Skeletal muscle satellite cell (primary cell): ENCODE measurements around the gene PSMC2.

ENCODE experiments used
- H3K27me3 ChIP-seq: 2 replicates; pipeline ENCODE4 v1.7.0; 2013; ENCODE audit warnings: low read length; ENCODE audit not compliant: control insufficient read depth, insufficient read depth
- H3K36me3 ChIP-seq: 2 replicates; pipeline ENCODE4 v1.7.0; 2013; ENCODE audit warnings: mild to moderate bottlenecking, control low read depth, low read length; ENCODE audit not compliant: insufficient read depth
- H3K4me1 ChIP-seq: 2 replicates; pipeline ENCODE4 v1.7.0; 2013; ENCODE audit warnings: low read length; ENCODE audit not compliant: control insufficient read depth, insufficient read depth
- H3K4me2 ChIP-seq: 2 replicates; pipeline ENCODE4 v1.7.0; 2013; ENCODE audit warnings: mild to moderate bottlenecking, low read length
- H3K4me3 ChIP-seq: 2 replicates; pipeline ENCODE4 v1.7.0; 2013; ENCODE audit warnings: low read length
- H3K9ac ChIP-seq: 2 replicates; pipeline ENCODE4 v1.7.0; 2013; ENCODE audit warnings: mild to moderate bottlenecking, low read depth, low read length, moderate library complexity
- H3K9me3 ChIP-seq: replicated peaks from 2 replicates; pipeline ENCODE4 v1.7.0; 2013; ENCODE audit warnings: mild to moderate bottlenecking, control low read depth, low read length

PSMC2 gene

GRCh38 chr7:103341466-103341865 lies 6.0 kb upstream of the PSMC2 start:
- no peaks in the 10 kb centered on the region for H3K9me3 ChIP-seq
- H3K4me2 ChIP-seq, result no peak overlapping the region
- H3K9ac ChIP-seq, result no peak overlapping the region
- H3K4me3 ChIP-seq, result no peak overlapping the region
- peaks cover 33% of the 10 kb centered on the region for H3K36me3 ChIP-seq
- peaks cover 6% of the 10 kb centered on the region for H3K4me1 ChIP-seq
- H3K27me3 ChIP-seq, result no peaks in the 10 kb centered on the region

- Histone ChIP-seq H3K36me3 (peaks cover 20% of the 10 kb centered on the region), H3K9me3 (no peaks in the 10 kb centered on the region), H3K9ac (peak overlapping the region; percentile 92), H3K4me1 (peaks cover 11% of the 10 kb centered on the region), H3K4me3 (peak overlapping the region; percentile 87), H3K27me3 (no peaks in the 10 kb centered on the region), H3K4me2 (peak overlapping the region; percentile 91)
Measured at GRCh38 chr7:103343332-103343731, 4.1 kb upstream of the PSMC2 start.

GRCh38 chr7:103343758-103344452 lies 3.5 kb upstream of the PSMC2 start:
- Histone ChIP-seq H3K9me3 (no peaks in the 10 kb centered on the region), H3K4me1 (peaks cover 13% of the 10 kb centered on the region)

GRCh38 chr7:103344453-103345149 lies 2.8 kb upstream of the PSMC2 start, which contains the start of gene DNAJC2:
Gene DNAJC2, minus strand, starts transcription at chr7:103344767. Its CDS starts 145 bp downstream, at chr7:103344622.
- peak within 1 kb of the TSS; percentile 92 for H3K9ac ChIP-seq
- no peaks in the 10 kb centered on the region for H3K27me3 ChIP-seq
- H3K4me2 ChIP-seq, result peak within 1 kb of the TSS; percentile 91
- H3K36me3 ChIP-seq, result peaks cover 20% of the 10 kb centered on the region
- H3K4me1 ChIP-seq, result peaks cover 20% of the 10 kb centered on the region
- peak within 1 kb of the TSS; percentile 87 for H3K4me3 ChIP-seq
- H3K9me3 ChIP-seq, result no peaks in the 10 kb centered on the region

More at GRCh38 chr7:103343758-103344452, 3.5 kb upstream of the PSMC2 start:
- peak overlapping the region; percentile 92 for H3K9ac ChIP-seq
- H3K36me3 ChIP-seq, result peaks cover 20% of the 10 kb centered on the region
- no peaks in the 10 kb centered on the region for H3K27me3 ChIP-seq
- peak overlapping the region; percentile 87 for H3K4me3 ChIP-seq
- peak overlapping the region; percentile 91 for H3K4me2 ChIP-seq

GRCh38 chr7:103346396-103346795 lies 1.0 kb upstream of the PSMC2 start:
- H3K9me3 ChIP-seq, result no peaks in the 10 kb centered on the region

GRCh38 chr7:103348452-103348851 lies 1.0 kb downstream of the PSMC2 start:
- Histone ChIP-seq H3K4me3 (peak overlapping the region; percentile 83), H3K9me3 (no peaks in the 10 kb centered on the region), H3K27me3 (no peaks in the 10 kb centered on the region), H3K4me2 (peak overlapping the region; percentile 78), H3K36me3 (peaks cover 21% of the 10 kb centered on the region), H3K9ac (peak overlapping the region; percentile 96), H3K4me1 (peaks cover 26% of the 10 kb centered on the region)

More at GRCh38 chr7:103346396-103346795, 1.0 kb upstream of the PSMC2 start:
- no peak overlapping the region for H3K4me3 ChIP-seq
- peaks cover 12% of the 10 kb centered on the region for H3K36me3 ChIP-seq
- H3K4me1 ChIP-seq, result peaks cover 30% of the 10 kb centered on the region
- H3K27me3 ChIP-seq, result no peaks in the 10 kb centered on the region
- H3K9ac ChIP-seq, result no peak overlapping the region
- H3K4me2 ChIP-seq, result no peak overlapping the region

GRCh38 chr7:103348959-103349358 lies 1.5 kb downstream of the PSMC2 start:
- peaks cover 24% of the 10 kb centered on the region for H3K4me1 ChIP-seq
- peaks cover 24% of the 10 kb centered on the region for H3K36me3 ChIP-seq
- peak overlapping the region; percentile 78 for H3K4me2 ChIP-seq
- peak overlapping the region; percentile 83 for H3K4me3 ChIP-seq
- H3K9ac ChIP-seq, result peak overlapping the region; percentile 96
- no peaks in the 10 kb centered on the region for H3K9me3 ChIP-seq
- no peaks in the 10 kb centered on the region for H3K27me3 ChIP-seq

GRCh38 chr7:103349805-103350204 lies 2.4 kb downstream of the PSMC2 start:
- H3K4me2 ChIP-seq, result peak overlapping the region; percentile 78
- no peaks in the 10 kb centered on the region for H3K9me3 ChIP-seq
- peaks cover 33% of the 10 kb centered on the region for H3K36me3 ChIP-seq
- H3K4me1 ChIP-seq, result peaks cover 24% of the 10 kb centered on the region
- H3K27me3 ChIP-seq, result no peaks in the 10 kb centered on the region
- no peak overlapping the region for H3K9ac ChIP-seq
- no peak overlapping the region for H3K4me3 ChIP-seq

- Histone ChIP-seq H3K27me3 (no peaks in the 10 kb centered on the region), H3K4me1 (no peaks in the 10 kb centered on the region), H3K4me2 (no peak overlapping the region), H3K9ac (no peak overlapping the region), H3K9me3 (no peaks in the 10 kb centered on the region), H3K4me3 (no peak overlapping the region), H3K36me3 (peaks cover 48% of the 10 kb centered on the region)
Measured at GRCh38 chr7:103369432-103369831, 22.0 kb downstream of the PSMC2 start.

GRCh38 chr7:103373866-103374643 lies 26.6 kb downstream of the PSMC2 start:
- H3K4me1 ChIP-seq, result no peaks in the 10 kb centered on the region
- peaks cover 17% of the 10 kb centered on the region for H3K27me3 ChIP-seq
- H3K9me3 ChIP-seq, result no peaks in the 10 kb centered on the region
- H3K4me3 ChIP-seq, result no peak overlapping the region
- no peak overlapping the region for H3K9ac ChIP-seq
- peaks cover 9% of the 10 kb centered on the region for H3K36me3 ChIP-seq
- H3K4me2 ChIP-seq, result no peak overlapping the region

GRCh38 chr7:103379270-103379975 lies 32.0 kb downstream of the PSMC2 start:
- Histone ChIP-seq H3K36me3 (no peaks in the 10 kb centered on the region), H3K9ac (no peak overlapping the region), H3K4me1 (no peaks in the 10 kb centered on the region)

More at GRCh38 chr7:103379270-103379975, 32.0 kb downstream of the PSMC2 start:
- Histone ChIP-seq H3K27me3 (peaks cover 19% of the 10 kb centered on the region), H3K9me3 (no peaks in the 10 kb centered on the region), H3K4me2 (no peak overlapping the region), H3K4me3 (no peak overlapping the region)
